MG63 (cell line): ENCODE results near the gene PYGM. TPM values are rescaled to one million over a fixed set of nuclear protein-coding genes. Genes with fewer than 3 reads are reported as not detected.
"Not testable (repeated sequence)": the region's sequence is repeated elsewhere in the genome, so short reads cannot be mapped to it uniquely, and the experiment has no call there.

Experiments
- DNase-seq: peaks from one replicate; pipeline ENCODE4 v3.0.0-alpha.2; 2020
- H3K27me3 ChIP-seq: fragments of 250-450 bp; sonication (Bioruptor Pico); 2 replicates; pipeline ENCODE4 v1.5.1; 2020; ENCODE audit warnings: mild to moderate bottlenecking, moderate library complexity
- H3K36me3 ChIP-seq: fragments of 250-450 bp; sonication (Bioruptor Pico); 2 replicates; pipeline ENCODE4 v1.5.1; 2020; ENCODE audit warnings: mild to moderate bottlenecking, moderate library complexity
- H3K4me3 ChIP-seq: fragments of 250-450 bp; sonication (Bioruptor Pico); 2 replicates; pipeline ENCODE4 v1.5.1; 2020; ENCODE audit warnings: mild to moderate bottlenecking, moderate library complexity
- H3K9me3 ChIP-seq: fragments of 250-450 bp; sonication (Bioruptor Pico); 2 replicates; pipeline ENCODE4 v1.5.1; 2020; ENCODE audit warnings: mild to moderate bottlenecking, moderate library complexity
- total RNA-seq: library from RNA; depleted of rRNA; stranded (reverse); fragments of >200 nt; shearing (Covaris generic); gene quantifications from 2 replicates; pipeline ENCODE4 v1.2.3, GENCODE V29; 2014; ENCODE audit warnings: low replicate concordance; rRNA removed

PYGM gene
- total RNA-seq, 1 experiment from 2014 or later, result not detected

DNA sequence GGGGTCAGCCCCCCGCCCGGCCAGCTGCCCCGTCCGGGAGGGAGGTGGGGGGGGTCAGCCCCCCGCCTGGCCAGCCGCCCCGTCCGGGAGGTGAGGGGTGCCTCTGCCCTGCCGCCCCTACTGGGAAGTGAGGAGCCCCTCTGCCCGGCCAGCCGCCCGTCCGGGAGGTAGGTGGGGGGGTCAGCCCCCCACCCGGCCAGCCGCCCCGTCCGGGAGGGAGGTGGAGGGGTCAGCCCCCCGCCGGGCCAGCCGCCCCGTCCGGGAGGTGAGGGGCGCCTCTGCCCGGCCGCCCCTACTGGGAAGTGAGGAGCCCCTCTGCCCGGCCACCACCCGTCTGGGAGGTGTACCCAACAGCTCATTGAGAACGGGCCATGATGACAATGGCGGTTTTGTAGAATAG, 57.8 kb downstream of the PYGM start:
- not testable (repeated sequence) for H3K9me3 ChIP-seq, H3K4me3 ChIP-seq, H3K36me3 ChIP-seq, H3K27me3 ChIP-seq, DNase-seq

DNA sequence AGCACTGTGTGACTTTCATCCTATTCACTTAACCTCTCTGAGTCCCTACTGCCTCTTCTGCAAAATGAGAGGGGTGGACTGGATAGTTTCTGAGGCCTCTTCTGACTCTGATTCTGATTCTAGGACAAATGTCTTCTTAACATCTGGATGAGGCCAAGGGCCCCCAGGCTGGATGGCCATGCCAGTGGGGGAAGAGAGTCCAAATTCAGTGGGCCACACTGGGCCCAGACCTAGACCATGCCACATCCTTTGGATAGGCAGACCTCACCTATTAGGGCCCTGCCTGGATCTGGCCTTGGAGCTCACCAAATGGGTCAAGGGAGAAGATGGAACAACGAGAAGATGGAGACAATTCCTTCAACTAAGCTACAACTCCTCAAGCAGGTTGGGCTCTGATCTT, 61.3 kb downstream of the PYGM start:
- Histone ChIP-seq H3K36me3 (no peaks in the 10 kb centered on the region), H3K4me3 (no peak overlapping the region), H3K27me3 (no peaks in the 10 kb centered on the region), H3K9me3 (no peaks in the 10 kb centered on the region)
- DNase-seq, result no peak

GRCh38 chr11:64697663-64698375, 62.0 kb downstream of the PYGM start:
- DNase-seq, result no peak
- Histone ChIP-seq H3K36me3 (no peaks in the 10 kb centered on the region), H3K4me3 (no peak overlapping the region), H3K27me3 (no peaks in the 10 kb centered on the region), H3K9me3 (no peaks in the 10 kb centered on the region)

Other genes with a start within 250 kb of the PYGM start
- not detected in 2 replicates for gene SLC22A11, start 204.0 kb downstream of the PYGM start, total RNA-seq
- gene SLC22A12, start 168.8 kb downstream of the PYGM start, total RNA-seq, result not detected in 2 replicates
- 4.2 and 12.7 TPM in 2 replicates for gene NRXN2, start 36.8 kb downstream of the PYGM start, total RNA-seq
- gene RASGRP2, start 15.8 kb downstream of the PYGM start, total RNA-seq, result not detected in 2 replicates
- 70.1 and 72.2 TPM in 2 replicates for gene SF1, start 18.6 kb upstream of the PYGM start, total RNA-seq
- 6.2 and 14.8 TPM in 2 replicates for gene MAP4K2, start 43.2 kb upstream of the PYGM start, total RNA-seq
- 9.2 and 13.3 TPM in 2 replicates for gene MEN1, start 50.6 kb upstream of the PYGM start, total RNA-seq
- 0.07 and 0.36 TPM in 2 replicates for gene CDC42BPG, start 84.7 kb upstream of the PYGM start, total RNA-seq
- gene EHD1, start 118.6 kb upstream of the PYGM start, total RNA-seq, result 62.9 and 64.8 TPM in 2 replicates
- gene ATG2A, start 157.2 kb upstream of the PYGM start, total RNA-seq, result 4.6 and 18.6 TPM in 2 replicates
- 5.4 and 8.8 TPM in 2 replicates for gene PPP2R5B, start 164.7 kb upstream of the PYGM start, total RNA-seq
- not detected in 2 replicates for gene GPHA2, start 175.9 kb upstream of the PYGM start, total RNA-seq
- not detected in 2 replicates for gene MAJIN, start 212.1 kb upstream of the PYGM start, total RNA-seq
- gene BATF2, start 237.0 kb upstream of the PYGM start, total RNA-seq, result 1.3 TPM in 1 of 2 replicates, not detected in the other